OCI-LY3 (cell line): ENCODE measurements around the gene C1QTNF6.

Source experiments
- EZH2phosphoT487 ChIP-seq: fragments of 200-600 bp; shearing (Covaris generic); IDR thresholded peaks from 2 replicates; pipeline ENCODE4 v1.6.1; 2018; ENCODE audit warnings: antibody characterized with exemption, mixed run types, low read depth
- TF ChIP-seq, protein P1 (sequence below): fragments of 200-600, 300-600 bp; sonication (generic); IDR thresholded peaks from 2 replicates; pipeline ENCODE4 v1.5.1; 2014; ENCODE audit warnings: antibody characterized with exemption, low read length, low read depth

DNA sequence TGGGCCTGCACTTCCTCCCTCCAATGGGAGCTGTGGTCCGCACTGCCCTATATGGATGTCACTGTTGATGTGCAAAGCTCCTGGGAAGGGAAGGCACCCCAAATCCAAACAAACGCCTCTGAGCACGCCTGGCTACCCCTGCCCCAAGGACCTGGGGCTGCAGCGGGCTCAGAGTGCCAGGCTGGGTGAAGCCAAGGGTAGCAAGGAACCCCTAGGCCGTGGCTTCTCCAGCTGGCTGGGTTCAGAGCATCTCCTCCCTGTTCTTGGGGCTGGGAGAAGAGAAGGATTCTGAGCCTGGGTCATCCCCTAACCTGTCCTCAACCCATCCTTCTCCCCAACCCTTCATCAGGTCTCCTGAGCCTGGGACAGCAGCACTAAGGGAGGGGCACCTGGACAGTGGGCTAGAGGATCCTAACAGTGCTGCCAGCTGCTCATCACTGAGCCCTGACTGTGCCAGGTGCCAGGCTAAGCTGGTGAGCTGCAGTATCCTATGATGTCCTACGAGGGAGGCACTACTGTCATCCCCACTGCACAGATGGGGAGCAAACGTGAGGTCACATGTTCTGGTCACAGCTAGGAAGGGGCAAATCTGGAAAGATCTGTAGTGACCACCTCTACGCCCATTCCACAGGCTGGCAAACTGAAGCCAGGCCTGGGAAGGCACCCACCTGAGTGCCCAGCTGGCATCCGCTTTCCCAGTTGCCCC lies 21.2 kb upstream of the C1QTNF6 start:
- TF ChIP-seq, protein P1, sequence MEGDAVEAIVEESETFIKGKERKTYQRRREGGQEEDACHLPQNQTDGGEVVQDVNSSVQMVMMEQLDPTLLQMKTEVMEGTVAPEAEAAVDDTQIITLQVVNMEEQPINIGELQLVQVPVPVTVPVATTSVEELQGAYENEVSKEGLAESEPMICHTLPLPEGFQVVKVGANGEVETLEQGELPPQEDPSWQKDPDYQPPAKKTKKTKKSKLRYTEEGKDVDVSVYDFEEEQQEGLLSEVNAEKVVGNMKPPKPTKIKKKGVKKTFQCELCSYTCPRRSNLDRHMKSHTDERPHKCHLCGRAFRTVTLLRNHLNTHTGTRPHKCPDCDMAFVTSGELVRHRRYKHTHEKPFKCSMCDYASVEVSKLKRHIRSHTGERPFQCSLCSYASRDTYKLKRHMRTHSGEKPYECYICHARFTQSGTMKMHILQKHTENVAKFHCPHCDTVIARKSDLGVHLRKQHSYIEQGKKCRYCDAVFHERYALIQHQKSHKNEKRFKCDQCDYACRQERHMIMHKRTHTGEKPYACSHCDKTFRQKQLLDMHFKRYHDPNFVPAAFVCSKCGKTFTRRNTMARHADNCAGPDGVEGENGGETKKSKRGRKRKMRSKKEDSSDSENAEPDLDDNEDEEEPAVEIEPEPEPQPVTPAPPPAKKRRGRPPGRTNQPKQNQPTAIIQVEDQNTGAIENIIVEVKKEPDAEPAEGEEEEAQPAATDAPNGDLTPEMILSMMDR = no peak
- TF ChIP-seq EZH2phosphoT487 = no peak
